UCSD-AML1 (cell line): ENCODE data around the gene TGFBR3.
"Not testable (repeated sequence)": the region's sequence is repeated elsewhere in the genome, so short reads cannot be mapped to it uniquely, and the experiment has no call there.

ENCODE experiments used
- DNase-seq: peaks from one replicate; lab custom pipeline; 2025; ENCODE audit not compliant: unreplicated experiment; lab: John Stamatoyannopoulos, UW

TGFBR3 gene

DNA sequence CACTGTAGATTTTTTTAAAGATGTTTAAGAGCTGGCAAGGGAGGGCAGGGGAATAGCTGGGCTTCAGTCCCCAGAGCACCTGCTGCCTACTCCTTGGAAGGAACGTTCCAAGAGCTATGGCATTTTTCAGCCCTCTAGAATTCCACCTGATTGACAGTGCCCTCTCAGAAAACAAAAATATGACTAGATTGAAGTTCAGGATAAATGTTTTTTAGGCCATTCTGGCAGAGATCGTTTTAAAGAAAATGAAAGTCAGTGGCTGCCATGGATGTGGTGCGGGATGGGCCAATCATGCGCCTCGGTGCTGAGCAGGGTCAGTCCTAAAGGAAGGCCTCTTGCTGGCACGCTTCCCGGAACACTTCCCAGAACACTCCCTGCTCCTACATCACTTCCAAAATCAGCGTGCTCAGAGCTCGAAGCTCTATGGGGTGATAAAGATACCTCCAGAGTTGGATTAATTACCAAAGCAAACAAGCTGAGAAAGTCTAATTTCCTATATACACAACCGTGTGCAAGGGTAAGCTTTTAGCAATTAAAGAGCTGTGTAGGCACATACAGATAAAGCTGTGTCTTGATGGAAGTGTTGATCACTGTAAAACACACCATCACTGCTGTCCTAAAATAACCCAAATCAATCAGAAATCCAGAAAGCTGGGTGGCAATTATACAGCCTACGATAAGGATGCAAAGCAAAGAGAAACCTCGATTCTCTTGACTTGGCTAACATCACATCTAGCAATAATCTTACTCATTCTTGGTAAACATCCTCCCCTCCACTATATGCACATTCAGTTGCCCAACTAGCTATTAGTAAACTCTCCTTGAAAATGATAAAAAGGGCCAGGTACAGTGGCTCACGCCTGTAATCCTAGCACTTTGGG is 34.6 kb downstream of the TGFBR3 start:
- no peak for DNase-seq

DNA sequence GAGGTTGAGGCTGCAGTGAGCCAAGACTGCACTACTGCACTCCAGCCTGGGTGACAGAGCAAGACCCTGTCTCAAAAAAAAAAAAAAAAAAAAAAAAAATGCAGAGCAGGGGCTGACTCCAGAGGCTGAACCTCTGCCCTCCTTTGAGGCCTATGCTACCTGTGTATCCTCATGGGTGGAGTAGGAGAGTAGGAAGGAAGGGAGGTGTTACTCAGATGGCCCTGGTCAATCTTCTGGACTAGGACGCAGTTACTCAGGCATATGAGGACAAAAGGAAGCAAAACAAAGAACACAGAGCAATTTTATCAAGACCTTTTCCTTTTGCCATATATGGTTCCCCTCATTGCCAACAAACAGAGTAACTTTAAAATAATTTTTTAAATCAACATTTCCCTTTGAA is 35.2 kb downstream of the TGFBR3 start:
- no peak for DNase-seq

DNA sequence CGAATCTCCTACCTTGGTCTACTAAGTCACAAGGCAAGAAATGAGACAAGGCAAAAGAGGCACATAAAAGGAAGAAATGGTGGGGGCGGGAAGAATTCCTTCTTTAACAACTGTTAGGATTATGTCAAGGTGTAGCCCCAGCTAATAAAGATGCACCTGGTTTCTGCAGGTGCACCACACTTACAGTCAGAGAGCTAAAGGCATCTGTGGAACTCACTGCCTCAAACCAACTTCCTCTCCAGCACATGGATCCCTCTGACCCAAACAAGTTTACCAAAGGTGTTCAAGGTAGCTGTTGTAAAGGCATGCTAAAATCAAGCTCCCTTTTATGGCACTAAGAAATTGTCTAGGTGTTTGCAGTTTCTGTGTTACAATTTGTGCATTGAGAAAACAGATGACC is 38.1 kb downstream of the TGFBR3 start:
- DNase-seq = no peak

DNA sequence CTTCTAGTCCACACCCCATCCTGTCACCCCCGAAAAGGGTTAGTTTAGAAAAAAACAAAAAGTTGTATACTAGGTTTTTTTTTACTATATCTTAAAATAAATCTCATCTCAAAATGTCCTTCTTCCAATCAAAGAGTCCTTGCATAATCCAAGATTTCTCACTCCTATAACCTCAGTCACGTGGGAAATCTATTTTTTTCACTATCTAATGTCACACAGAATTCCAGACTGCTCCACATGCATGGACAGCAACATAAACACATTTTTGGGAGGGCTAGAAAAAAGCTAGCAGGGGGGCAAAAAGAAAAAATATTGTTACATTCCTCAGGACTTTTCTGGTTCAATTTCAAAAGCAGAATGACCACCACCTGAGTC is 39.3 kb downstream of the TGFBR3 start:
- DNase-seq = no peak

DNA sequence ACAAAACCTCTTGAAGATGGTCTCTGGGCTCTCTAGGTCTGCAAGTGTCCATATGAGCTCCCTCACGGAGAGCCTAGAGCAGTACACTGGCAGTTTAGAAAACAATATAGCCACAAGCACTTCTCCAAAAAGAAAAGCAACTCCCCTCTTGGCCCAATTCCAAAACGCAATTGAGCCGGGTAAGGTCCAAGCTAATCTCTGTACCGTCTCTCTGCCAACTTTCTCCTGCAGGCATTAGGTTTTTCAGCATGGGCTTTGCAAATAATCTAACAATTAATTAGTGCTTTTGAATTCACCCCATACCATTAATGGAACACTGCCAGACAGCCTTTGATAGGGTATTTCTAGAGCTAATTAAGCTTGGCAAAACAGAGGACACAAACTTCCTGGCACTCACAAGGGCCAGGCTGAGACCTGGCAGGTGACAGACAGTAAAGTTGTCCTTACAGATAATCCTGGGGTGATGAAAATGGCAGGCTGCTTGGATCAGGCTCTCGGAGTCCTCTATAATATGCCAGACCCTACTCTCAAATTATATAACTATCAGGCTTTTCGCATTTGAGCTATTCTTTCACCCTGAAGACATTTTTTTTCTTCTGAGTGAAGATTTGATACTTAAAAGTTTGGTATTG is 39.8 kb downstream of the TGFBR3 start:
- DNase-seq = no peak

DNA sequence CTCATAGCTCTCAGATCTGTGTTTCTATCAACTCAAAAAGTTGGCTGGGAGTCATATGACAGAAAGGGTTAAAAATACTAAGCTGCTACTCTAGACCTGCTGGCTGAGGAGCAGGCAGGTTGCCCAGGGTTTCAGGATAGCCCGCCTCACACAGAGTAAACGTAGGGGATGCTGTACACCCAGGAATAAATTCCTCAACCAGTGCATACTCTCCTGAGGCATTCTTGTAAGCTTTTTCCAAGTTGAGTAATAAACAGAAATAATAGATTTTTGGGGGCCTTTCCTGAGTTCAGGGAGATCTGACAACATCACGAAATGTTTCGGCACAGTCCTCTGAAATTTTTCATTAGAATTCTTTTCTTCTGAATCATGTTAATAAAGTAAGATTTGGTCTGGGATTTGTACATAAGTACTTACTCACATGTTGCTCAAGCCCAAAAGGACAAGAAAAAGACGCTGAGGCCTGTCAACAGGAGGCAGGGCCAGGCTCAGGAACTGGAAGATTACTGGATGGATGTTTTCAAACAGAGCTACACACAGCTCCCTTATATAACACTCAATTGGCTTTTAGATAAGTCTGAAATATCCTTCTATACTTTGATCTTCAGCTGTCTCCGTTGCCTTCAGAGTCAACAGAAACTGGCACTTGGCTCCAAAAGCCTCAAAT is 41.0 kb downstream of the TGFBR3 start:
- DNase-seq = no peak

DNA sequence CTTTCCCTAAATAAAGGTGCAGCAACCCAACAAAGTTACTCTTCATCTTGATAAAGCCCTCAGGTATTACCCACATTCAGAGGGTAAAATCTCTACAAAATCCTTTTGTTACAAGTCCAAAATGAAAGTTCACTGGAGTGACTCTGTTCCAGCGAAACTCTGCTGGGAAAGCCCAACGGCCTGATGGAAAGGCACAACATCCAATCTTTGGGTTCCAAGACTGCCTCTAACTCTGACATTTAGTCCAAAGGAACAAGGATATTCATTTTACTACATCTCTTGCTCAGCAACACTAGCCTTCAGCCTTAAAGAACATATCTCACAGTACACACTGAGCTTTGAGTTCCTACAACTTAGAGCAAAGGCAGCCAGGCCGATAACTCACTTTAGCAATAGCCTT is 42.1 kb downstream of the TGFBR3 start:
- no peak for DNase-seq

DNA sequence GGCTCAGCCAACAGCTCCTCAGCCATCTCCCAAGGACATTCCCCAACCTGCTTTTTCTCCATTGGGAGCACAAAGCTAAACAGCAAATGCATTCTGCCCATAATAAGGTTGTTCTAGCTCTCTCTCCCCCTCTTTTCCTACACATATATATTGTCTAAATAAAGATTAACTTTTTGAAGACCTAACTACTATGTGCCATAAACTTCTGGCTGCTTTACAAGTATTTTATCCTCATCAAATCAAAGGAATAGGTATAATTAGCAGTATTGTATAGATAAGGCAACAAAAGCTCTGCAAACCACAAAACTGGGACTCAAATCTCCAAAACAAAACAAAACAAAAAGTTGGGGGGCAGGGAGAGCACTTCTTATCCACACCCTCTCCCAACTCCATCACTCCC is 43.4 kb downstream of the TGFBR3 start:
- no peak for DNase-seq

DNA sequence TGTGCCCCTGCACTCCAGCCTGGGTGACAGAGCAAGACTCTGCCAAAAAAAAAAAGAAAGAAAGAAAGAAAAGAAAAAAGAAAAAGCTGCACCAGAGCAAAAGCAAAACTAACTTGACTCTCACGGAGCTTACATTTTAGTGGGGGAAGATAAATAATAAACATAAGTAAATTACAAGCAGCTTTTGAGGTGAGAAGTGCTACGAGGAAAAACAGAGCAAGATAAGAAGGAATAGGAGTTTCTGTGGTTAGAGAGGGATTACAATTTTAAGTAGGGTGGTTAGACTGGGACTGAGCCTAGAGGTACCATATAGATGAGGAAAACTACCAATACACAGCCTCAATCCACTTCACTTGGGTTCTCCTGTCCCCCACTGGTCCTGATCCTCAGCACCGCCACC is 43.9 kb downstream of the TGFBR3 start:
- DNase-seq = no peak

DNA sequence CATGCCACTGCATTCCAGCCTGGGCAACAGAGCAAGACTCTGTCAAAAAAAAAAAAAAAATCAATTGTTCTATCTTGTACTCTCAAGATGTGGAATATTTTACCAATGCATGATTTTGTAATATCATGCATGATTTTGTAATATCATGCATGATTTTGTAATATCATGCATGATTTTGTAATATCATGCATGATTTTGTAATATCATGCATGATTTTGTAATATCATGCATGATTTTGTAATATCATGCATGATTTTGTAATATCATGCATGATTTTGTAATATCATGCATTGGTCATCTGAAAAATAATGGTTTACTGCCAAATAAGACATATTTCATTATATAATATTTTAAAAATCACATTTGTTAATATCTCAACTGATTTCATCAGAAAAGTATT is 45.7 kb downstream of the TGFBR3 start:
- not testable (repeated sequence) for DNase-seq

DNA sequence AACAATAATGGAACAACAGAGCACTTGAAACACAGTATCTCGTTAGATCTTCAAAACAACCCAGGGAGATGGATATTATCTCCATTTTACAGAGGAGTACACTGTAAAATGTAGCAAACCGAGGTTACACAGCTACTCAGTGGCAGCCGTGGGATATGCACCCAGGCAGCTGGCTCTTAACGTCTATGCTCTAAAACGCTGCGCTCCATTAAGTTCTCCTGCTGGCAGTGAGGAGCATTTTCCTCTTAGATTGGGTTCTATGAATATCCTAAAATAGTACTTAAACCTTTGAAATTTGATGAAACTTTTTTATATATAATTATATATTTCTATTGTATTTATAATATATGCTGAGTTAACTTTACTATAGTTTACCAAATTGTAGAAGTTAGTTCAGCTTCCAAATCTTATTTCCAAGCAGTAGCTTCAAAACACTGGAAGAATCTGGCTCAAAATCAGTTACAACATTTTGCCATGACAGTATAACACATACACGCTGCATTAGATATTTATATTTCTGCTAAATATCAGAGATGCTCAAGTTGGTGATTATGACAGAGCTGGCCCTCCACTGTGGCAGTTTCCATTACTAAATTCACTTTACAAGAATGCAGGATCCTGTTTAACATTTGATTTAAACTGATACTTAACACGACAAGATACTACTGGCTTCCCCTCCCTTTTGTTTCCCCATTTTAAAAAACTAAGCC is 49.5 kb downstream of the TGFBR3 start:
- no peak for DNase-seq

DNA sequence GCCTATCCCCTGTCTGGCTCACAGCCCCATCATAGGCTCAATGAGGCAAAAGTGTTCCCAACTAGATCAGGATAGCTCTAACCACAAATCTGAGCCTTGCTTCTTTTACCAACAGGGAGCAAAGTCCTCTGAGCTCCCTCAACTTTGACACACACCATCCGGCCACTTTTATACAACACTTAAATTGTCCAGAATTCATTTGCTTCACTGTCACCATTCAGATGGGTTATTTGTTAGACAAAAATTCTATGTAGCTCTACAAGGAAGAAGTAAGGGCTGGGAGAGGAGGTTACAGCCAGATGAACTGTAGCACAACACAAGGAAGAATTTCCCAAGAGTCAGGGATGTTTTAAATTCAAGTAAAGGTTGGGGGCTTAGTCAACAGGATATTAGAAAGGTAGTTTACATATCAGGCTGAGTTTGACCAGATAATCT is 50.8 kb downstream of the TGFBR3 start:
- DNase-seq = no peak

DNA sequence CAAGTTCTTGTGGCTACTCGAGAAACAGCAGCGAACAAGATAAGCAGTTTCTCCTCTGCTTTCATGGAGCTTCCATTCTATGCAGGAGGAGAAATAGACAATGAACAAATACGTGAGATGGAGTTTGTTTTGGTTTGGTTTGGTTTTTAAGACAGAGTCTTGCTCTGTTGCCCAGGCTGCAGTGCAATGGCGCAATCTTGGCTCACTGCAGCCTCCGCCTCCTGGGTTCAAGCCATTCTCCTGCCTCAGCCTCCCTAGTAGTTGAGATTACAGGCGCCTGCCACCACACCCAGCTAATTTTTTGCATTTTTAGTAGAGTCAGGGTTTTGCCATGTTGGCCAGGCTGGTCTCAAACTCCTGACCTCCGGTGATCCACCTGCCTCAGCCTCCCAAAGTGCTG is 51.4 kb downstream of the TGFBR3 start:
- DNase-seq = not testable (repeated sequence)

DNA sequence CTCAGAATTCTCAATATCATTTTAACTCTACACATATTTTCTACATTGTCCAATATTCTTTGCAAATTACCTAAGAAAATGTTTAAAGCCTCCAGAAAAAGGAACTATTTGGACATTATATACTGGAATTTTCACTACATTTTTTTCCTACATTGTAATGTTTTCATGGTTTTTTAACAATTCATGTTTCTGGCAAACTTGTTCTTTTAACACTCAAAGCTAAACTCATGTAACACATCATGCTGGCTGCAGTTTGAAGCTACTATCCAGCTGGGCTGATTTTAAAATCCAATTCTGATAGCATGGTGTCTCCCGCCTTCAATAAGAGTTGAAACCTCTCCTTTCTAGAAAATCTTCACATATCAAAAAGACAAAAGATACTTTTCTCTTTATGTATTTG is 52.0 kb downstream of the TGFBR3 start:
- no peak for DNase-seq

DNA sequence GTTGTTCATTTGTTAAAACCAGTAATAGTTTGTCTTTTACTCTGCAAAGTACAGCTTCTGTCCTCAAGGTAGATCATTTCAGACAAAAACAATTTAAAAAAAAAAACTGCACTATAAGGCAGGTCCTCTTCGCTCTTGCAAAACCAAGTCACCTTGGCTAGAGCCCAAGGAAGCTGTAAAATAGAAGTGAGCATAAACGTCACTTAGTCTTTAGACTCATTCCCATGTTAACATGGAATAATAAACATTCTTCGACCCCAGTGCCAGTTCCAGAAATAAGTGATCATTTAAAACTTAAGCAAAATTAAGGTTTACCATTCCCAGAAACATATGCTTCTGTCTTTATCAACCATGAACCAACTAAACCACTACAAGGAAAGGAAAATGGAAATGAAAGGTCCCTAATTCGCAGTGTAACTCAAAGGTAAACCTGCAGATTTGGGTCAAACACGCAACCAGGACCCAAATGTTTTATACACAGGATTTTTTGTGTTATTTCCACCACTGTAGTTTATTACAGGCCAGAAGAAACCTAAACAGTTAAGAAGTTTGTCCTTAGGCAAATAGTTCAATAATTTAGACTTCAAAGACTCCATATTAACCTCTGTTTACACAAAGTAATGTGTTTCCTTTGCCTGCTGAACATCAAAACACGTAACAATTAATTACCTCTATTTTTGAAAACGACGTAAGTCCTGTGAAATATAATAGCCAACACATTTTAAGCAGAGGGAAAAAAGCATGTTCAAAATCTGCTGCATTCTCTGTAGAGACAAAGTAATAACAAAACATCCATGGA is 54.6 kb downstream of the TGFBR3 start:
- no peak for DNase-seq

DNA sequence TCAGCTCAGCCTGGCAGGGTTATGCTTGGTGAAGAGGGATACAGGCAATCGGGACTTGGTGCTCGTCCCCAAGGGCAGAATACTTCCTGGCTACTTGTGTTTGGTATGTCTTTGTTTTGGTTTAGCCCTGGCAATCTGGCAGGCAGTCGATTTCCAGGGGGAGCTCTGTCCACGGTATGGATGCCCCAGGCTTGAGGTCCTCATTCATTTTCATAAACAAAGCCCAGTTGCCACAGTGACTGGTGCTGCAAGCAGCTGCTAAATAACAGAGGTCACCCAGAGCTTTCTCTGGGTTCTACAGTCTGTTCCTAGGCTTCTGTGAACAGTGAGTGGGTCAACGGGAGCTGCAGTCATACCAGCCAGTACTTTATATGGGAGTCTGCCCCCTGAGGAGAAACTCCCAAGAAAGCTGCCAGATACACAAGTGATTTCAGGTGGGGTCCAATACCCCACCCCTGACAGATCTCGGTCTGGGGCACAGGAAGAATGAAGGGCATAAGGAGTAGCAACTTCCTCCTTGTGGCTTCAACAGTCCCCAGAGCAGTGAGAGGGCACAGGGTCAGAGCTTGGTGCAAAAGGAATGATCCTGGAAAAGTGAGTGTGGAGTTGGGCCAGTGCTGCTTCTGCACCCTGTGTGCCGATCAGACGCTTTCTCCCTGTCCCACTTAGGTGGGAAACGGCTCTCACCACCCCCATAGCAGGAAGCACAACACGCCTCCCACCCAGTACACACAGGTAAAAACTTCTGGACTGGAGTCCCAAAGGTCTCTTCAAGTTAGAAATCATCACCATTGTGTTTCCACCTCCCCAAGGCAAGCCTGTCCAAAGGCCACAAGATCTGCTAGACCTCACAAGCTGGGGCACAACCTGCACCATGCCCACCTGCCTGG is 55.5 kb downstream of the TGFBR3 start:
- DNase-seq = no peak

DNA sequence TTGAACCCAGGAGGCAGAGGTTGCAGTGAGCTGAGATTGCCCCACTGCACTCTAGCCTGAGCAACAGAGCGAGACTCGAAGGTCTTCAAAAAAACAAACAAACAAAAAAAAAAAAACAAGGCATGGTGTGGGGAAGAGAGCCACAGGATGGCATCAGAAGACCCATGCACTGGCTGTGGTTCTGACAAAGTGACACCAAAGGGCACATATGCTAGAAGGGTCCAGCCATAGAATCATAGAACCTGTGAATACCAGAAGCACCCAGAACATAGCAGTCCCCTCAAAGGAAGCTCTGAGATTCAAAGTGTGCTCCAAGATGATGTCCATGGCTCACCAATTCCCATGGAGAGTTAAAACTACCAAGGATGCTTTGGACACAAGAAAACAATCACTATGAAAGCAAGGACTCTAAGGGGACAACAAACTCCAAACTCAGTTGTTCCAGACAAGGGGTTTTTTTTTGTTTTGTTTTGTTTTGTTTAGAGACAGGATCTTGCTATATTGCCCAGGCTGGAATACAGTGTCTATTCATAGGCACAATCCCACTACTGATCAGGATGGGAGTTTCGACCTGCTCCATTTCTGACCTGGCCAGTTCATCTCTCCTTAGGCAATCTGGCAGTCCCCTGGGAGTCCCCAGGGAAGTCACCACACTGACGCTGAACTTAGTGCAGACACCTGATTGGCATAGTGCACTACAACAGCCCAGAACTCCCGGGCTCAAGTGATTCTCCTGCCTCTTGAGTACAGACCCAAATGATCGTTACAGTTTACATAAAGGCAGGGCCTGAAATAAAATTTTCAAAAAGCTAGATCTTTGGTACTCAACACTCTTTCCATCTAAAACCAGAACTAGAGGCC is 56.4 kb downstream of the TGFBR3 start:
- no peak for DNase-seq

DNA sequence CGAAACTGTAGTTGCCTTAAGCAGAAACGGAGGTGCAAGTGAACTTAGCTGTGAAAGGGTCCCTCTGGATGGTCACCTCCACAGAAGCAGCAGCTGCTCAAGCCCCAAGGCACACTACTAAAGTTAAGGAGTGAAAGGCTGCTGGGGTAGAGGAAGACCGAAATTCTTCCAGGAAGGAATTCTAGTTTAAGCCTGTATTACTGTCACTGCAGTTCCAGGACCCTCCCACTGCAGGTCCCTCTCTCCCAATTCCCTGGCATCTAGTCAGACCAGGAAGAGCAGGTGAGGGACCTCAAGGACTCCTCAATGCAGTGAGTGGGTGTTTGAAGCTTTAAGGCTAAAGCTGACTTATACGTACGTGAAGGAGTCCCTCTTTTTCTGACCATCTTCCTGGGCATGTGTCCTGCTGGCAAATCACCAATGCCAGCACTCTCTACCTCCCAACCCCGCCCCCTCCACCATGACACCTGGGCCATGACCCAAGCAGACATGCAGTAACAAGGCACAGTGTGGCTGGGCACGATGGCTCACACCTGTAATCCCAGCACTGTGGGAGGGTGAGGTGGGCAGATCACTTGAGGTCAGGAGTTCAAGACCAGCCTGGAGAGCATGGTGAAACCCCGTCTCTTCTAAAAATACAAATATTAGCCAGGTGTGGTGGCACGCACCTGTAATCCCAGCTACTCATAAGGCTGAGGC is 57.2 kb downstream of the TGFBR3 start:
- DNase-seq = no peak
